Activated naive CD4-positive, alpha-beta T cell treated with anti-CD3 and anti-CD28 coated beads for 36 hours (primary cell): Measurements from ENCODE around the gene WNT7A. TPM values are rescaled to one million over a fixed set of nuclear protein-coding genes. Genes with fewer than 3 reads are reported as not detected.

Experiments used
- CTCF ChIA-PET: fragments of 350-600 bp; sonication (Branson Sonifier 250); formaldehyde crosslinking; loops from one replicate; lab custom pipeline; 2021; ENCODE audit warnings: antibody characterized with exemption; lab: Charles Lee
- DNase-seq: peaks from one replicate; pipeline ENCODE4 v3.0.0-alpha.2; 2020
- H3K27ac Mint-ChIP-seq: one replicate; pipeline ENCODE4 v1.8.0; 2021; ENCODE audit warnings: mild to moderate bottlenecking, mixed read lengths
- H3K27me3 Mint-ChIP-seq: one replicate; pipeline ENCODE4 v1.8.0; 2021; ENCODE audit warnings: low read depth, mixed read lengths
- H3K36me3 Mint-ChIP-seq: one replicate; pipeline ENCODE4 v1.8.0; 2021; ENCODE audit warnings: low read depth, mixed read lengths
- H3K4me1 Mint-ChIP-seq: one replicate; pipeline ENCODE4 v1.8.0; 2021; ENCODE audit warnings: low read depth, mixed read lengths
- H3K4me3 Mint-ChIP-seq: one replicate; pipeline ENCODE4 v1.8.0; 2021; ENCODE audit warnings: mild to moderate bottlenecking, moderate library complexity, mixed read lengths
- H3K9me3 Mint-ChIP-seq: one replicate; pipeline ENCODE4 v1.8.0; 2021; ENCODE audit warnings: mixed read lengths
- intact Hi-C: fragments of 100-400 bp; cut with micrococcal nuclease; formaldehyde crosslinking; loops from one replicate; pipeline ENCODE4 v1.15.1; 2023
- total RNA-seq, 2 experiments: library from RNA; stranded (reverse); gene quantifications; one replicate each; pipeline ENCODE4 v1.2.3, GENCODE V29; 2021

Gene WNT7A
- total RNA-seq, 2 experiments from 2014 or later = 0.07 to 0.10 TPM

GRCh38 chr3:13851091-13851849 lies 28.6 kb downstream of the WNT7A start:
- no peak overlapping the region for H3K4me3 Mint-ChIP-seq
- H3K36me3 Mint-ChIP-seq = no peaks in the 10 kb centered on the region
- no peak for DNase-seq
- CTCF ChIA-PET = no interaction called here
- peaks cover 13% of the 10 kb centered on the region for H3K4me1 Mint-ChIP-seq
- H3K27ac Mint-ChIP-seq = no peak overlapping the region
- no peaks in the 10 kb centered on the region for H3K9me3 Mint-ChIP-seq
- H3K27me3 Mint-ChIP-seq = no peaks in the 10 kb centered on the region
- intact Hi-C loops = no loop called here

GRCh38 chr3:13850161-13850945 lies 29.5 kb downstream of the WNT7A start:
- H3K36me3 Mint-ChIP-seq = no peaks in the 10 kb centered on the region
- no peak overlapping the region for H3K27ac Mint-ChIP-seq

GRCh38 chr3:13849018-13849417 lies 30.9 kb downstream of the WNT7A start:
- intact Hi-C loops = no loop called here
- Mint-ChIP-seq H3K4me1 (peaks cover 13% of the 10 kb centered on the region), H3K27me3 (no peaks in the 10 kb centered on the region), H3K27ac (no peak overlapping the region), H3K4me3 (no peak overlapping the region), H3K36me3 (no peaks in the 10 kb centered on the region), H3K9me3 (no peaks in the 10 kb centered on the region)
- no peak for DNase-seq
- CTCF ChIA-PET = interaction anchor here (1.4 kb wide), 1 partner anchor 9 kb away, joined by 5 read pairs; no protein-coding TSS in a partner anchor

More at GRCh38 chr3:13850161-13850945, 29.5 kb downstream of the WNT7A start:
- Mint-ChIP-seq H3K27me3 (no peaks in the 10 kb centered on the region), H3K4me3 (no peak overlapping the region), H3K9me3 (no peaks in the 10 kb centered on the region), H3K4me1 (peaks cover 13% of the 10 kb centered on the region)
- intact Hi-C loops = no loop called here
- CTCF ChIA-PET = interaction anchor here (0.8 to 1.4 kb wide), 2 partner anchors 10 to 193 kb away, joined by 4 to 5 read pairs; no protein-coding TSS in a partner anchor
- DNase-seq = no peak

- Mint-ChIP-seq H3K9me3 (no peaks in the 10 kb centered on the region), H3K36me3 (no peaks in the 10 kb centered on the region), H3K4me3 (no peak overlapping the region), H3K4me1 (peaks cover 2% of the 10 kb centered on the region), H3K27ac (no peak overlapping the region), H3K27me3 (no peaks in the 10 kb centered on the region)
- intact Hi-C loops = no loop called here
- CTCF ChIA-PET = interaction anchor here (2.2 kb wide), 1 partner anchor 190 kb away, joined by 6 read pairs; no protein-coding TSS in a partner anchor
- no peak for DNase-seq
These were observed 32.9 kb downstream of the WNT7A start for GRCh38 chr3:13846716-13847570.

- no peaks in the 10 kb centered on the region for H3K9me3 Mint-ChIP-seq
- no peak overlapping the region for H3K4me3 Mint-ChIP-seq
- intact Hi-C loops = no loop called here
- CTCF ChIA-PET = interaction anchor here (2.2 kb wide), 1 partner anchor 189 kb away, joined by 6 read pairs; no protein-coding TSS in a partner anchor
- H3K4me1 Mint-ChIP-seq = no peaks in the 10 kb centered on the region
- no peak for DNase-seq
- H3K27me3 Mint-ChIP-seq = no peaks in the 10 kb centered on the region
- H3K36me3 Mint-ChIP-seq = no peaks in the 10 kb centered on the region
- no peak overlapping the region for H3K27ac Mint-ChIP-seq
These were observed 33.6 kb downstream of the WNT7A start for GRCh38 chr3:13846238-13846637.

GRCh38 chr3:13845806-13846205 lies 34.1 kb downstream of the WNT7A start:
- no peaks in the 10 kb centered on the region for H3K27me3 Mint-ChIP-seq
- CTCF ChIA-PET = no interaction called here
- H3K27ac Mint-ChIP-seq = no peak overlapping the region
- no peaks in the 10 kb centered on the region for H3K9me3 Mint-ChIP-seq
- intact Hi-C loops = no loop called here
- H3K4me3 Mint-ChIP-seq = no peak overlapping the region
- no peaks in the 10 kb centered on the region for H3K36me3 Mint-ChIP-seq
- no peaks in the 10 kb centered on the region for H3K4me1 Mint-ChIP-seq
- no peak for DNase-seq

GRCh38 chr3:13844911-13845310 lies 35.0 kb downstream of the WNT7A start:
- H3K27ac Mint-ChIP-seq = no peak overlapping the region
- no peaks in the 10 kb centered on the region for H3K27me3 Mint-ChIP-seq
- no peaks in the 10 kb centered on the region for H3K9me3 Mint-ChIP-seq
- CTCF ChIA-PET = no interaction called here
- DNase-seq = no peak
- H3K36me3 Mint-ChIP-seq = no peaks in the 10 kb centered on the region
- no peak overlapping the region for H3K4me3 Mint-ChIP-seq
- no peaks in the 10 kb centered on the region for H3K4me1 Mint-ChIP-seq
- intact Hi-C loops = no loop called here

GRCh38 chr3:13844286-13844685 lies 35.6 kb downstream of the WNT7A start:
- H3K4me1 Mint-ChIP-seq = peaks cover 2% of the 10 kb centered on the region
- intact Hi-C loops = no loop called here
- no peaks in the 10 kb centered on the region for H3K36me3 Mint-ChIP-seq
- no peak overlapping the region for H3K4me3 Mint-ChIP-seq
- H3K27ac Mint-ChIP-seq = no peak overlapping the region
- CTCF ChIA-PET = no interaction called here
- no peaks in the 10 kb centered on the region for H3K9me3 Mint-ChIP-seq
- no peak for DNase-seq
- no peaks in the 10 kb centered on the region for H3K27me3 Mint-ChIP-seq

- CTCF ChIA-PET = no interaction called here
These were observed 36.5 kb downstream of the WNT7A start for GRCh38 chr3:13843351-13843750.

GRCh38 chr3:13842226-13842625 lies 37.6 kb downstream of the WNT7A start:
- H3K36me3 Mint-ChIP-seq = no peaks in the 10 kb centered on the region
- no peaks in the 10 kb centered on the region for H3K27me3 Mint-ChIP-seq
- H3K4me3 Mint-ChIP-seq = no peak overlapping the region
- H3K9me3 Mint-ChIP-seq = no peaks in the 10 kb centered on the region
- H3K4me1 Mint-ChIP-seq = peaks cover 2% of the 10 kb centered on the region
- intact Hi-C loops = no loop called here
- CTCF ChIA-PET = no interaction called here
- H3K27ac Mint-ChIP-seq = no peak overlapping the region
- DNase-seq = no peak

More at GRCh38 chr3:13843351-13843750, 36.5 kb downstream of the WNT7A start:
- Mint-ChIP-seq H3K9me3 (no peaks in the 10 kb centered on the region), H3K27ac (no peak overlapping the region), H3K36me3 (no peaks in the 10 kb centered on the region), H3K27me3 (no peaks in the 10 kb centered on the region), H3K4me1 (peaks cover 2% of the 10 kb centered on the region), H3K4me3 (no peak overlapping the region)
- DNase-seq = no peak
- intact Hi-C loops = no loop called here

- Mint-ChIP-seq H3K27ac (no peak overlapping the region), H3K36me3 (no peaks in the 10 kb centered on the region), H3K27me3 (no peaks in the 10 kb centered on the region), H3K4me3 (no peak overlapping the region), H3K9me3 (no peaks in the 10 kb centered on the region), H3K4me1 (peaks cover 2% of the 10 kb centered on the region)
- intact Hi-C loops = no loop called here
- DNase-seq = no peak
- CTCF ChIA-PET = no interaction called here
These were observed 38.0 kb downstream of the WNT7A start for GRCh38 chr3:13841826-13842225.

GRCh38 chr3:13841141-13841540 lies 38.7 kb downstream of the WNT7A start:
- Mint-ChIP-seq H3K36me3 (no peaks in the 10 kb centered on the region), H3K9me3 (no peaks in the 10 kb centered on the region), H3K27me3 (no peaks in the 10 kb centered on the region), H3K27ac (no peak overlapping the region), H3K4me3 (no peak overlapping the region), H3K4me1 (peaks cover 2% of the 10 kb centered on the region)
- CTCF ChIA-PET = interaction anchor here (1.7 kb wide), 1 partner anchor 39 kb away, joined by 5 read pairs; the partner anchor contains the start of gene WNT7A
- DNase-seq = no peak
- intact Hi-C loops = no loop called here
